Measurements from ENCODE around the gene CDK14.

DNA sequence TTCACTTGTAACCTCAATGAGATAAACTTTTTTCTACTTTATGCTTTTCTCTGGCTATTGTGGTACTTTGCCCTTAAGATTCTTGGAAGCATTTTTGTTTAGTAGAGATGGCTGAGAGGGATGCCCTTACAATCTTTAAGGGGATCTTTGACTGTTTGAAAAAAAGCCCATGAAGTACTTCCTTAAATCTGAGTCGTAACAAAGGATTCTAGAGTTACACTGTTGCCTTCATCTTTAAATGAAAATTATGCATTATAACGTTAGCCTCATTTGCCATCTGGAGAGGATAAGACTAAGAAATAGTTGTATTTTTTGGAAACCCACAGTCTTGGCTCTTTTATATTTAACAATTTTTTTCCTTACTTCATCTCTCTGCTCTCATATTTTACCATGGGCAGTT is 630.3 kb downstream of the CDK14 start:
- TF ChIP-seq, protein P1, sequence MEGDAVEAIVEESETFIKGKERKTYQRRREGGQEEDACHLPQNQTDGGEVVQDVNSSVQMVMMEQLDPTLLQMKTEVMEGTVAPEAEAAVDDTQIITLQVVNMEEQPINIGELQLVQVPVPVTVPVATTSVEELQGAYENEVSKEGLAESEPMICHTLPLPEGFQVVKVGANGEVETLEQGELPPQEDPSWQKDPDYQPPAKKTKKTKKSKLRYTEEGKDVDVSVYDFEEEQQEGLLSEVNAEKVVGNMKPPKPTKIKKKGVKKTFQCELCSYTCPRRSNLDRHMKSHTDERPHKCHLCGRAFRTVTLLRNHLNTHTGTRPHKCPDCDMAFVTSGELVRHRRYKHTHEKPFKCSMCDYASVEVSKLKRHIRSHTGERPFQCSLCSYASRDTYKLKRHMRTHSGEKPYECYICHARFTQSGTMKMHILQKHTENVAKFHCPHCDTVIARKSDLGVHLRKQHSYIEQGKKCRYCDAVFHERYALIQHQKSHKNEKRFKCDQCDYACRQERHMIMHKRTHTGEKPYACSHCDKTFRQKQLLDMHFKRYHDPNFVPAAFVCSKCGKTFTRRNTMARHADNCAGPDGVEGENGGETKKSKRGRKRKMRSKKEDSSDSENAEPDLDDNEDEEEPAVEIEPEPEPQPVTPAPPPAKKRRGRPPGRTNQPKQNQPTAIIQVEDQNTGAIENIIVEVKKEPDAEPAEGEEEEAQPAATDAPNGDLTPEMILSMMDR (IDR thresholded peaks at IDR 0.05; ENCODE audit: extremely low read depth in 1 of 2, insufficient read depth in 1 of 2, low read depth in 1 of 2, low read length in 2 of 2): no peak
- TF ChIP-seq EZH2 (IDR thresholded peaks at IDR 0.05; ENCODE audit: borderline replicate concordance, low read depth, low read length, severe bottlenecking): no peak
- no peak for TF ChIP-seq POLR2AphosphoS5 (IDR thresholded peaks at IDR 0.05; ENCODE audit: insufficient read depth, low read depth, low read length)
- TF ChIP-seq FOS (IDR thresholded peaks at IDR 0.05; ENCODE audit: borderline replicate concordance, insufficient read depth, low read length): no peak
- TF ChIP-seq, protein P2, sequence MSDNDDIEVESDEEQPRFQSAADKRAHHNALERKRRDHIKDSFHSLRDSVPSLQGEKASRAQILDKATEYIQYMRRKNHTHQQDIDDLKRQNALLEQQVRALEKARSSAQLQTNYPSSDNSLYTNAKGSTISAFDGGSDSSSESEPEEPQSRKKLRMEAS (IDR thresholded peaks at IDR 0.05; ENCODE audit: insufficient read depth, insufficient read length): no peak
- no peak for TF ChIP-seq POLR2A (IDR thresholded peaks at IDR 0.05; ENCODE audit: low read depth, low read length)
- no peak for TF ChIP-seq MYC (IDR thresholded peaks at IDR 0.05; ENCODE audit: low read depth, low read length)
- TF ChIP-seq GATA2 (IDR thresholded peaks at IDR 0.05; ENCODE audit: insufficient read depth, insufficient read length, low read depth, low read length): no peak
